Measurements from ENCODE around the gene KDM5A.

- TF ChIP-seq CTCF (IDR thresholded peaks at IDR 0.05), result no peak
- no peak for TF ChIP-seq POLR2A (IDR thresholded peaks at IDR 0.05)
These were observed 113.3 kb downstream of the KDM5A start for GRCh38 chr12:275812-276211.
